Stimulated activated CD8-positive, alpha-beta memory T cell treated with anti-CD3 and anti-CD28 coated beads, Interleukin-4, amount 100 ng/mL, for 1 hour (primary cell): ENCODE measurements around the gene C3.
A peak's percentile ranks its signal among the peaks of the same experiment; 100 is the strongest.
"Not testable (repeated sequence)": the region's sequence is repeated elsewhere in the genome, so short reads cannot be mapped to it uniquely, and the experiment has no call there.

Experiments
- DNase-seq, 2 donors: peaks; one replicate each; pipeline ENCODE4 v3.0.0-alpha.2; 2020; ENCODE audit warnings: low read depth in 2 of 2, low spot score in 1 of 2

C3 gene

DNA sequence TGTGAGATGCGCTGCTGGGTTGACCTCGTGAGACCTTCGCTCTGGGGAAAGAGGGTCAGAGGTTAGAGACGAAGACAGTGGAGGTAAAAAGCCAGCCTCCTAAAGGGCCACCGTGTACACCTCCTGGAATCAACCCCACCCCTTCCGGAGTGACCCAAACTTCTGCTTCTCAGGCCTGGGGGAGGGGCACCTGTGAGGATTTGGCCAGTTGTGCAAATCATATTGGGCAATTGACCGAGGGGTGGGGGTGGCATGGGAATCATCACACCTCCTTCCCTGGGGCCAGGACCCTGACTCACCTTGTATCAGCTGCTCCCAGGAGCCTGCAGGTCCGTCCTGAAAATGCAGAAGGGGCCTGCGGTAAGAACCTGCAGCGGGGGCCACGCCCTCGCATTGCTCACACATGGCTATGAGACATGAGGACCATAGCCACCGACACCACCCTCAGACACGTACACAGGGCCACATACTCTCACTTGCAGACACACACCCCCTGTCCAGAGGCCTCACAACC, 53.3 kb downstream of the C3 start:
- no peak for DNase-seq

DNA sequence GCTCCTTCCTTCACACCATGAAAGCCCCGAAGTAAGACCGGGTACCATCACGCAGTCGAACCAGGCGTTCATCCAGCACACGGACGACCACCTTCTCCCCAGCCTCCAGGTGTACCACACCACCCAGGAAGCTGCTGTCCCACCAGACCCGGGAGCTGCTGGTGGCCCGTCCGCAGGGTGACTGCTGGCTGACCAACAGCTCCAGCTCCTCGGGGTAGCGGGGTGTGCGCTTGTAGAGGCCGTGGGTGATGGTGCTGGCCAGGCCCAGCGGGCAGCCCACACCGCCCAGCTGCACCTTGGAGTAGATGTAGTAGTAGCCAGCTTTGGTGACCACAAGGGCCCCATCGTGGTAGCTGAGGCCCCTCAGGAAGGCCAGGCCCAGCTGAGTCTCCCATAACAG, 55.5 kb downstream of the C3 start:
- no peak for DNase-seq

DNA sequence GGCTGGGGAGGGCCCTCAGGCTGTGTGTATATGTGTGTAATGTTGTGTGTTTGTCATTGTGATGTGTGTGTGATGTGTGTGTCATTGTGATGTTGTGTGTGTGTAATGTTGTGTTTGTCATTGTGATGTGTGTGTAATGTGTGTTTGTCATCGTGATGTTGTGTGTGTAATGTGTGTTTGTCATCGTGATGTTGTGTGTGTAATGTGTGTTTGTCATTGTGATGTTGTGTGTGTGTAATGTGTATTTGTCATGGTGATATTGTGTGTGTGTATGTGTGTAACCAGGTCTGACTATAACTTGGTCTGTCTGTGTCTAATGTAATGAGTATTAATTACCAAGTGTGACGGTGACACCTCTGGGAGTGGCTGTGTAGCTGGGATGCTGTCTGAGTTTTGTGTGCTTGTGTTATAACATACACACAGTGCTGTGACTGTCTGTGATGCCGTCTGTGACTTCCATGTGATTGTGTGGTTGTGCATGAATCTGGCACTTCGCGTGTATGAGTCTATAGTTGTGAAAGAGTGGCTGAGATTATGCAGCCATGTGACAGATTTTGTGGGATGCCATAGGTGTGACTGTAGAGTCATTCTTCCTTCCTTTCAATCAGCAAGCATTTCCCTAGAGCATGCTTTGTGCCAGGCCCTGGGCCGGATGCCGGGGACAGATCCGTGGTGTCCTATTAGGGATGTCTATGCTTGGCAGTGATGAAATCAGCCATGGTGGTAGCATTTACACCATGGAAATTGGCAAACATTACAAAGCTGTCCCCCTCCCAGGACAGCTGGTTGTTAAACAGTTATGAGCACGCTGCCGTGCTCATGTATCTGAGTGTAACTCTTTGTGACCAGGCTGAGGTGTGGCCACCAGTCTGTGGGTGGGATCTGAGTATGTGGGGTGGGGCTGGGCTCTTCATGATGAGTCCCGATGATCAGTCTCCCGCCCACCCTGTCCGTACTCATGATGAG, 56.9 kb downstream of the C3 start:
- DNase-seq = no peak

DNA sequence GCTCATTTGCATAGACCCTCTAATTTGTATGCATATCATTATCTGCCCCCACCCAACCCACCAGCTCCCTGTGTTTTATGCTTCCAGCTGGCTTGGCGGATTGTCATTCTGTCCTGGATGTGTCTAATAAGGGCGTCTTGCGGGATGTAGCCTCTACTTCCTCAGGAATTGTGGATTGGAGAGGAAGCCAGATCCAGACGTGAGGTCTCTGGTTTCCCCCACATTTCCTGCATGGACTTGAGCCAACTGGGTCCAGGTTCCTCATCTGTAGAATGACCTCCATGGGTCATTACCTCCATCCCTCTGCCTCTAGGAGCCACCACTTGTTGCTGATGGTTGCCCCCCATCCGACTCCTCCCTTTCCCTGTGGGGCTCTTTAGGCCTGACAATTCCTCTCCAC, 57.7 kb downstream of the C3 start:
- no peak for DNase-seq

DNA sequence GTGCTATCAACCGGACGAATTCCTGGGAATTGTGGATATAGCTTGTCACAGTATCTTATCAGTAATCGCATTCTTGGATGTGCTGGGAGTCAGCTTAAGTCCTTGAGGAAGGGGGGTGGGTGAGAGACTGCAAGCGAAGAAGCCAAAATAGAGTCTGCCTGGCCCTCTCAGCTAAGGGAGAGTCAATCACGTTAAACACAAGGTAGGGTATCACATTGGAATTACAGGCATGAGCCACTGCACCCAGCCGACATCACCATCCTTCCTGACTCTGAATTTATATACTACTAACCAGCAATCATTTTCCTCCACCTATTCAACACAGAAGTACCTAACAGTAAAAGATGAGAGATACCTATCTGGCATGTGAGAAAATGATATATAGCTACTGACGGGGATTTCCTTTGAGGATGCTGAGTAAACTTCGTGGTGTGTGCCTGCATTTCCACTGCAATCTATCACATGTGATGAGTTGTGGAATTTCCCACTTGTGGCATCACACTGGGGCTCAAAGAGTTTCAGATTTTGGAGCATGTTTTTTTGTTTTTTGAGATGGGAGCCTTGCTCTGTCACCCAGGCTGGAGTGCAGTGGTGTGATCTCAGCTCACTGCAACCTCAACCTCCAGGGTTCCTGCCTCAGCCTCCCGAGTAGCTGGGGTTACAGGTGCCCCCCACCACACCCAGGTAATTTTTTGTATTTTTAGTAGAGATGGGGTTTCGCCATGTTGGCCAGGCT, 58.8 kb downstream of the C3 start:
- DNase-seq = not testable (repeated sequence)

DNA sequence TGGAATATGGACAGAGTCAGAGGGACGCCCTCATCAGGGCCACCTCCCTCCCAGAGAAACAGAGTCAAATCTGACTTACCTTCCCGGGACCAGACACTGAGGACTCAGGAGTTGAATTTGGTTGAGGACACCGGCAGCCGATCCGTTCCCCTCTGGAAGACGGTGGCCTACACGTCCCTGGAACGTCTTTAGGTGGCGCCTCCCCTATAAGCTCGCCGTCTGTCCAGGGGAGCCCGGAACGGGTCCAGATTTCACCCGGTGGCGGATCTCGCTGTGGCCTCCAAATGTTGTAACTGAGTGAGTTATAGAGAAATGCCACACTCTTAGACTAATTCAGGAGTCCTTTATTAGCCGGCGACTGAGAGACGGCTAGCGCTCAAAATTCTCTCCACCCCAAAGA, 59.5 kb downstream of the C3 start:
- DNase-seq = no peak

DNA sequence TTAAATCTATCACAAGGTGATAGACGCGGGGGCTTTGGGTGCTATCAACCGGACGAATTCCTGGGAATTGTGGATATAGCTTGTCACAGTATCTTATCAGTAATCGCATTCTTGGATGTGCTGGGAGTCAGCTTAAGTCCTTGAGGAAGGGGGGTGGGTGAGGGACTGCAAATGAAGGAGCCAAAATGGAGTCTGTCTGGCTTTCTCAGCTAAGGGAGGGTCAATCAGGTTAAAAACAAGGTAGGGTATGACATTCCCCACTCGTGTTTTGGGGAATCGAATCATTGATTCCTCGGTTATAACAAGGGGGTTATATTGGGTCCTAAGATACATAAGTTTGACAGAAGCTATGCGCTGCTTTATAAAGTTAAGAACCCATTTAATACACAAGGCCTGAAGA, 64.1 kb downstream of the C3 start:
- not testable (repeated sequence) for DNase-seq

DNA sequence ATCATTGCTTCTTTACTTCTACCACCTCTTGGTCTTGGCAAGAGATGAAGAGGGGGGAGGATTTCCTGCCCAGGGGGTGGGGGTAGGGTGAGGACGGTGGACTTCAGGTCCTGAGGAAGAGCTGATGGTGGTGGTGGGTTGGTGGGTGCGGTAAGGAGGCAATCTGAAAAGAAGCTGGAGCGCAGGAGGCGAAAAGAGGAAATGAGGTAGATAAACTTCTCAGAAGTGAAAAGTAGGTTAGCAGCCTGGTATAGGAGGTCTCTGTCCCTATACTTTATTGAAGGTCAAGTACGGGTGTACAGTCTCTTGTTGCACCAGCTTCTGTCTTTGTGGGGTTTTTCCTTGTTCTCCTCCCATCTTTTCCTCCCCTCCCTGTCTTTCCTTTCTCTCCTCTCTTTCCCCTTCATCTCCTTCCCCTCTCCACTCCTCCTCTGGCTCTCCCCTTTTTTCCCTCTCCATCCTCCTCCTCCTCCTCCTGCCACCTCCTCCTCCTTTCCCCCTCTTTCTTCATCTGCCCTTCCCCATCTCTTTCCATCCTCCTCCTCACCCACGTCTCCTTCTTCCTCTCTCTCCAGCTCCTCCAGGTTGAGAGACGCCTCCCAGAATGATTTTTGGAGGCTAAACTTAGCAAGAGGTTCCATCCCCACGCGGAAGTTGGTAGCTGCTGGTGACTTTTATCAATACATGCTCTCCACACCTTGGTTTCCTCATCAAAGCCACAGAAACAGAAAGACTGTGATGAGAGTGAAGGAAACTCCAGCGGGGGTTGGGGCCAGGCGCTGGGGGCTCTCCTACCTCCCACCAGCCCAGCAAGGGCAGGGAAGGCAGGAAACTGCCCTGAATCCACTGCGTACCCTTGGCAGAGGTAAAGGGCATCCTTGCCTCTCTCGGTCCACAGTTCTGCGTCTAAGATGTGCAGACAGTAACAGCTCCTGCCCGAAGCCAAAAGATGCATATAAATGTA, 65.8 kb downstream of the C3 start:
- no peak for DNase-seq

DNA sequence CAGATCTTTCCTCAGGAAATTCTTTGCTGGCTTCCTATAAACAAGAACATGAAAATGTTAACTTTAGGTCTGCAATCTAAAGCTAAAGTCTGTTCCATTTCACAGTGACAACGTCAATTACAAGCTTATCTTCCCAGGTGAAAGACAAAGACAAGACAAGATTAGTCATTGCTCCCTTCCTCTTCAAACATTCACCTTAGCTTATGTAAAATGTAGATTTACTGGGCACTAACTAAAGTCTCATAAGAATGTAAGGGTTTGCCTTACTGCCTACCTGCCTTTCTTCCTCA, 67.7 kb downstream of the C3 start:
- DNase-seq = no peak

DNA sequence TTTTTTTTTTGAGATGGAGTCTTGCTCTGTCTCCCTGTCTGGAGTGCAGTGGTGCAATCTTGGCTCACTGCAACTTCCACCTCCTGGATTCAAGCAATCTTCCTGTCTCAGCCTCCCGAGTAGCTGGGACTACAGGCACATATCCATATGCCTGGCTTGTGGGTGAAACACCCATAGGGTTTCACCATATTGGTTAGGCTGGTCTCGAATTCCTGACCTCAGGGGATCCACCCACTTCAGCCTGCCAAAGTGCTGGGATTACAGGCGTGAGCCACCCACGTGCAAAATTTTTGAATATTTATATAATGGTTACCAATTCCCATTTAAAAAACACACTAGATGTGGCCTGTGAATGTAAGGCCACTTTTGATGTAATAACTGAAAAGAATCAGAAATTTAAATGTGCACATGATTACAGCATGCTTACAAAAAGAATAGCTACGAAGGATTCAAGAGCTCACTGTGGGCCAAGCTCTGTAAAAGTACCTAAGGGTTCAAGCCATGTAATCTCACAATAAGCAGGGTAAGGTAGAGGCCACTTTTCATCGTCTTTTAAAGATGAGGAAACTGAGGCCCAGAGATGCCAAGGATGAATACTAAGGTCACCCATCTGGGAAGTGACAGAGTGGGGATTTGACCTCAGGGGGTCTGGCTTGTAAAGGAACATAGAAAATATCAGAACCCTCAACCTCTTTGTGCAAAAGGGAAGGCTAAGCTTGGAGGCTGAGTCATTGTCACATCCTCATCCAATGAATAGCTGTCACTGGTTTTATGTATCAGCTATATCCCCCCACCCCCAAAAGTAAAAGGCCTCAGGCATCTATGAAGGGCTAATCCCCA, 68.3 kb downstream of the C3 start:
- DNase-seq = no peak

DNA sequence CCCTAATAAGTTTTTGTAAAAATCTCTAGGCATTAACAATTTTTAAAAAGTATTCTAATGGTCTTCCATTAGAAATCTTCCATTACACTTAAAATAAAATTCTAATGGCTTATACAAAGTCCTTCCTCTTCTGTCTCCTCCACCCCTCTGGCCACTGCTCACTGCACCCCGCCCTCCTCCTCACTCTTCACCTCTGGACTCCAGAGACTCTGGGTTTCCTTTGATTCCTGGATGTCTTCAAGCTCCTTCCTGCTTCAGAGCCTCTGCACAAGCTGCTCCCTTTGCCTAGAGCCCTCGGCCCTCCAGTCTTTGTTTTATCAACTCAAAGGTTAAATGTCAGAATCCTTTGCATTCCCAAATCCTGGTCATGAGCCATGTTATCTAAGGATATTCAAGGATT, 71.3 kb downstream of the C3 start:
- no peak for DNase-seq

DNA sequence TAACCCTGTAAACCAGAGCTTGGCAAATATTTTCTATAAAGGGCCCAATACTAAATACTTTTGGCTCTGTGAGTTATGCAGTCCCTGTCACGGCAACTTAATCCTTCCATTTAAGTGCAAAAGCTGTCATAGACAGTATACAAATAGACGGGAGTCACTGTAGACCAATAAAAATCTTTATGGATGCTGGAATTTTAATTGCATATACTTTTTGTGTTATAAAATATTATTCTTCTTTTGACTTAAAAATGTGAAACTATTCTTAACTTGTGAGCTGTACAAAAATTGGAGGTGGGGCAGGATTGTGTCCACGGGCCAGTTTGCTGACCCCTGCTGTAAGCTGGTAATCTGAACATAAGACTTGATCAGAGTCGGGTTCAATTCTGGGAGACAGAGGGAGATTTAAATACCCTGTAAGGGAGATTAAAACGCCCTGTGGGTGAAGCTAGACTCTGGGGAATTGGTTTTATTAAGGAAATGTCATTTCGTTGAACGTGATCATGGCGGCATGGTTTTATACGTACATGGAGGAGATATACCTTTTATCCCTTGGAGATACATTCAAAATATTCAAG, 72.2 kb downstream of the C3 start:
- no peak for DNase-seq

DNA sequence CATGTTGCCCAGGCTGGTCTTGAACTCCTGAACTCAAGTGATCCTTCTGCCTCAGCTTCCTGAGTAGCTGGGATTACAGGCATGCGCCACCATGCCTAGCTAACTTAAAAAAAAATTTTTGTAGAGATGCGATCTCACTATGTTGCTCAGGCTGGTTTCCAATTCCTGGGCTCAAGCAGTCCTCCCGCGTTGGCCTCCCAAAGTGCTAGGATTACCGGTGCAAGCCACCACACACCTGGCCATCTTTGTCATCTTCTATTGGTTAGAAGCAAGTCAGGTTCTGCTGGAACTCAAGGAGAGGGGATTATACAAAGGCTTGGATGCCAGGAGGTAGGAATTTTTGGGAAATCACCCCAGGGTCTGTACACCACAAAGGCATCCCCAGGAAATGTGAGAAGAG, 75.7 kb downstream of the C3 start:
- DNase-seq = no peak

DNA sequence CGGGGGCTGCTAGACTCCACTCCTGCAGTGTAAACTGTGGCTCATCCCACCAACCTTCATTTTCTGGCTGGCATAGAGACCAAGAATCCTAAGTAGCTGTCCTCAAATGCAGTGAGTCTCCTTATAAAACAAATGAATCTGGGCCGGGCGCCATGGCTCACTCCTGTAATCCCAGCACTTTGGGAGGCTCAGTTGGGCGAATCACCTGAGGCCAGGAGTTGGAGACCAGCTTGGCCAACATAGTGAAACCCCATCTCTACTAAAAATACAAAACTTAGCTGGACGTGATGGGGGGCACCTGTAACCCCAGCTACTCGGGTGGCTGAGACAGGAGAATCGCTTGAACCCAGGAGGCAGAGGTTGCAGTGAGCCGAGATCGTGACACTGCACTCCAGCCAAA, 80.1 kb downstream of the C3 start:
- DNase-seq = not testable (repeated sequence)

DNA sequence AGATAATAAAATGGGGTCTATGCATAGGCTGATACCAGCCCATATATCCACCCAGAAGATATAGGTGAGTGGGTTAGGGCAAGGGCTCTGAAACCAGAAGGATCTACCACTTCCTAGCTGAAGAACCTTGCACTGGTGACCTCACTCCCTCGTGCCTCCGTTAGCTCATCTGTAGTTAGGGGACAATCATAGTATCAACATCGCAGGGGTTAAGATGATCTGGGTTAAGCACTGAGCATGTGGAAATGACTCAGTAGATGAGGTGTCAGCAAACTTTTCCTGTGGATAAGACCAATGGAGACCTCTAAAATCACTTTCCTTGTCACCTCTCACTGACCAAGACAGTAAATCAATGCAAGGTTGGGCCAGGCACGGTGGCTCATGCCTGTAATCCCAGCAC, 81.0 kb downstream of the C3 start:
- no peak for DNase-seq

DNA sequence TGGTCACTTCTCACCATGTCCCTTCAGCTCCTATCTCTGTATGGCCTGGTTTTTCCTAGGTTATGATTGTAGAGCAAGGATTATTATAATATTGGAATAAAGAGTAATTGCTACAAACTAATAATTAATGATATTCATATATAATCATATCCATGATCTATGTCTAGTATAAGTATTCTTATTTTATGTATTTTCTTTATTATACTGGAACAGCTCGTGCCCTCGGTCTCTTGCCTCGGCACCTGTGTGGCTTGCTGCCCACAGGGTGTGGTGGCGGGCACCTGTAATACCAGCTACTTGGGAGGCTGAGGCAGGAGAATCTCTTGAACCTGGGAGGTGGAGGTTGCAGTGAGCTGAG, 87.0 kb downstream of the C3 start:
- DNase-seq = not testable (repeated sequence)

DNA sequence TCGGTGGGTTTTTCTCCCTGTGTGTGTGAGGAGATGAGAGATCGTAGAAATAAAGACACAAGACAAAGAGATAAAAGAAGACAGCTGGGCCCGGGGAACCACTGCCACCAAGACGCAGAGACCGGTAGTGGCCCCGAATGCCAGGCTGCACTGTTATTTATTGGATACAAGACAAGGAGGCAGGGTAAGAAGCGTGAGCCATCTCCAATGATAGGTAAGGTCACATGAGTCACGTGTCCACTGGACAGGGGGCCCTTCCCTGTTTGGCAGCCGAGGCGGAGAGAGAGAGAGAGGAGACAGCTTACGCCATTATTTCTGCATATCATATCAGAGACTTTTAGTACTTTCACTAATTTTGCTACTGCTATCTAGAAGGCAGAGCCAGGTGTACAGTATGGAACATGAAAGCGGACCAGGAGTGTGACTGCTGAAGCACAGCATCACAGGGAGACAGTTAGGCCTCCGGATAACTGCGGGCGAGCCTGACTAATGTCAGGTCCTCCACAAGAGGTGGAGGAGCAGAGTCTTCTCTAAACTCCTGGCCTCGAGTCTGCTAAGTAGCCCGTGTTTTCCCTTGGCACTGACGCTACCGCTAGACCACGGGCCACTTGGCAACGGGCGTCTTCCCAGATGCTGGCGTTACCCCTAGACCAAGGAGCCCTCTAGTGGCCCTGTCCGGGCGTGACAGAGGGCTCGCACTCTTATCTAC, 87.5 kb downstream of the C3 start:
- not testable (repeated sequence) for DNase-seq

DNA sequence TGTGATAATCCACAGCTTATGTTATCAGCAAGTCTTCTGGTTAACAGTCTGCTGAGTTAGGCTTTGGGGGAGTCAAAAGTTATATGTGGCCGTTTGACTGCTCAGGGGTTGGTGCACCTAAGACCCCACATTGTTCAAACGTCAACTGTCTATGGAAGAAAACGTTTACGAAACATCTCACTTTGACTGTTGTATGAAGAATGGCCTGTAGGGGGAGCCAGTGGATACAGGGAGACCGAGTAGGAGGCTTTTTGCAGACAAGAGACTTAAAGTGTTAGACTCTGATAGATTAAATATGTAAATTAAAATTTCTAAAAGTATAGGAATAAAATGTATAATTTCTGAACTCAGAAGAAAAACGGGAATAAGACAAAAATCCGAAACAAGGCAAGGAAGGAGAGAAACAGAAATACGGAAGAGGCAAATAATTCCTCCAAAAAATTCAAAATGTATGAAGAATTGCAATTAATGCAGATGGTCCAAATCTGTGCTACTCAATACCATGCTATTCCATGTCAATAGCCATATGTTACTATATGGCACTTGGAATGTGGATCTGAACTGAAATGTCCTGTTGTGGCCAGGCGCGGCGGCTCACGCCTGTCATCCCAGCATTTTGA, 88.3 kb downstream of the C3 start:
- DNase-seq = peak; percentile 69 to 79
